HG03139 (cell line): ENCODE measurements around the gene CDK5.

Source experiments
- ATAC-seq: cut with Tn5 transposase; IDR thresholded peaks from one replicate; pipeline ENCODE4 v1.9.1; 2021; ENCODE audit not compliant: unreplicated experiment

The CDK5 gene

DNA sequence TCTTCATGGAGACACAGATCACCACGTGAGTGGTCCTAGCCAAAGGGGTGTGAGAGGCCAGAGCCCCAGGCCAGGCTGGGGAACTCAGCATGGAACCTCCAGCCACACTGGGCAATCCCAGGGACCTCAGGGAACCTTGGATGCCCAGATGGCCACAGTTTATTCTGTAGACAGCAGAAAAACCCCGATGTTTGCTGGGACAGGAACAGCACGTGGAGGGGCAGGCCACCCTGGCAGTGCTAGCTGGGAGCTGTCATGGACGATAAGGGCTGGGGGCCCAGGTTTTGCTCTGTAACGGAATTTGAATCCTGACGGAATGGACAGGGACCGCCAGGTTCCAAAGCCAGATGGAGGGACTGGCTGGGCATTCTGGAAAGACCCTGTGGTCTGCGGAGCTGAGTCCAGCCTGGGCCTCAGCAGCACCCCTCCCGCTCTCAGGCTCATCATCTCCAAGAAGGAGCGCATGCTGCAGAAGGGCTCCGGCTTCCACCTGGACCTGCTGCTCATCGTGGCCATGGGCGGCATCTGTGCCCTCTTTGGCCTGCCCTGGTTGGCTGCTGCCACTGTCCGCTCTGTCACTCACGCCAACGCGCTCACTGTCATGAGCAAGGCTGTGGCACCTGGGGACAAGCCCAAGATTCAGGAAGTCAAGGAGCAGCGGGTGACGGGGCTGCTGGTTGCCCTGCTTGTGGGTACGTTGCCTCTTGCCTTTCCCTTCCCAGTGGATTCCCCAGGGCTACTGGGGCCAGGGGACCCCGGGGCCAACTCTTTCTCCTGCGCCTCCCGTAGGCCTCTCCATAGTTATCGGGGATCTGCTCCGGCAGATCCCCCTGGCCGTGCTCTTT is 17.3 kb upstream of the CDK5 start:
- ATAC-seq: no peak

- ATAC-seq: no peak
Measured at GRCh38 chr7:151073990-151074389, 16.3 kb upstream of the CDK5 start.

GRCh38 chr7:151071032-151071866 is 13.6 kb upstream of the CDK5 start:
- ATAC-seq: no peak

- ATAC-seq: no peak
Measured at GRCh38 chr7:151070574-151070960, 12.9 kb upstream of the CDK5 start.

GRCh38 chr7:151069841-151070573 is 12.3 kb upstream of the CDK5 start:
- ATAC-seq: no peak

- ATAC-seq: no peak
Measured at GRCh38 chr7:151068069-151068773, 10.5 kb upstream of the CDK5 start.

DNA sequence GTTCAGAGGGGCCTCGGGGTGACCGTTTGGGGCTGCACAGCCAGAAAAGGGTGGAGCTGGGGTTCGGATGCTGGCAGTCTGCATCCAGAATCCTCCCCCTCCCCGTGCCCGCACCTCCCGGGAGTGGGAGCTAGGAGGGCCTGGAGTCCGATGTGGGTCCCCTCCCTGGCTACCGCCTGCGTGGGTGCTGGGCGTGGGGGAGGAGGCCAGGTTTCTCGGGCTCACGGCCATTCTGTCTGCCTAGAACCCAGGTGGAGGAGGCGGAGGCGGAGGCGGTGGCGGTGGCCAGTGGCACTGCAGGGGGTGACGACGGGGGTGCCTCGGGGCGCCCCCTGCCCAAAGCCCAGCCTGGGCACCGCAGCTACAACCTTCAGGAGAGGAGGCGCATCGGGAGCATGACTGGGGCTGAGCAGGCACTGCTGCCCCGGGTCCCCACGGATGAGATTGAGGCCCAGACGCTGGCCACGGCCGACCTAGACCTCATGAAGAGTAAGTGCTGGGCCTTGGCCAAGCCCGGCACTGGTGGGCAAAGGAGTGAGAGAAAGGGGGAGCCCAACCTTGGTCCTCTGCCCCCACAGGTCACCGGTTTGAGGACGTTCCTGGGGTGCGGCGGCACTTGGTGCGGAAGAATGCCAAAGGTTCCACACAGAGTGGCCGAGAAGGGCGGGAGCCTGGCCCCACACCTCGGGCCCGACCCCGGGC is 8.7 kb upstream of the CDK5 start:
- no peak for ATAC-seq

DNA sequence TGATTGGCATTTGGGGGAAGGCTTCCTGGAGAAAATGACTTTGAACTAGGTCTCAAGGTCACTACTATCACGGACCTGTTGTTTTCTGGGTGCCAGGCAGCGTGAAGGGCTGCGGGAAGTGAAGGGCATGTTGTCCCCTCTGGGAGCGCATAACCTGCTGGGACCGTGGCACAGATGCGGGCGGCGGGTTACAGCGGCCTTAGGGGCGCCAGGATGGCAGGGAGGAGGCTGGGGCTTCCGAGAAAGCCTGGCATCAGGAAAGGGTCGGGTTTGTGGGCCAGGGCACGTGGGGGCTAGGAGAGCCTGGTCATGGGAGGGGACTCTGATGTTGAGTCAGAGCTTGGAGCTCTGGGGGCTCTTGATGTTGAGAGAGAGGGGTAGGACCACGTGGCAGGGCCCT is 7.8 kb upstream of the CDK5 start:
- ATAC-seq: no peak

GRCh38 chr7:151064993-151065392 is 7.3 kb upstream of the CDK5 start:
- ATAC-seq: no peak

- no peak for ATAC-seq
Measured at GRCh38 chr7:151064454-151064853, 6.8 kb upstream of the CDK5 start.

DNA sequence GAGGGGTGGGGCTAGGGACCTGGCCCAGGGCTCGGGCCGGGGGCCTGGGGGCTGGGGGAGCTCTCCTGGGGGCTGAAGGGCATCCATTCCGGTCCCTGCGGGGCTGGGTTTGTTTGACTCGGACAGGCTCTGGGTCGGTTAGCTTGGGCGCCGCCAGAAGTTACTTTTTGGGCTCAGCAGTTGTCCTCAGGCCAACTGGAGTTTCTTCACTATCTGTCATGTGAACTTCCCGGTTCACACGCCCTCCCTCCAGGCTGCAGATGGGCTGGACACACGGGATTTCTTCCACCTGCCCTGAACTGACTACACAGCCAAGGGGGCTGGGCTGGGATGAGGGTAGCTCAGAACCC is 5.5 kb upstream of the CDK5 start:
- ATAC-seq: no peak

- no peak for ATAC-seq
Measured at GRCh38 chr7:151062399-151063211, 4.9 kb upstream of the CDK5 start.

DNA sequence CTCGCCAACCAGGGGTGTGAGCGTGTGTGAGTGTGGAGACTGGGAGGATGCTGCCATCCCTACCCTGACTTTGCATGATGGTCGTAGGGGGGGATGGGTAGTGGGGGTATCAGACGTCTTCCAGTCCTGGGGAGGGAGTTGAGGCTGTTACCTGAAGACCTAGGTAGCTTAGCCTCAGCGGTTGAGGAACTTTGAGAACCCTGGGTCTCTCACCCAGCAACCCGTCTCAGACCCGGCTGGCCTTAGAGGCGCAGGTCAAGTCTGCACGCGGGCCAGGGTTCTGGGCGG is 4.4 kb upstream of the CDK5 start:
- no peak for ATAC-seq

DNA sequence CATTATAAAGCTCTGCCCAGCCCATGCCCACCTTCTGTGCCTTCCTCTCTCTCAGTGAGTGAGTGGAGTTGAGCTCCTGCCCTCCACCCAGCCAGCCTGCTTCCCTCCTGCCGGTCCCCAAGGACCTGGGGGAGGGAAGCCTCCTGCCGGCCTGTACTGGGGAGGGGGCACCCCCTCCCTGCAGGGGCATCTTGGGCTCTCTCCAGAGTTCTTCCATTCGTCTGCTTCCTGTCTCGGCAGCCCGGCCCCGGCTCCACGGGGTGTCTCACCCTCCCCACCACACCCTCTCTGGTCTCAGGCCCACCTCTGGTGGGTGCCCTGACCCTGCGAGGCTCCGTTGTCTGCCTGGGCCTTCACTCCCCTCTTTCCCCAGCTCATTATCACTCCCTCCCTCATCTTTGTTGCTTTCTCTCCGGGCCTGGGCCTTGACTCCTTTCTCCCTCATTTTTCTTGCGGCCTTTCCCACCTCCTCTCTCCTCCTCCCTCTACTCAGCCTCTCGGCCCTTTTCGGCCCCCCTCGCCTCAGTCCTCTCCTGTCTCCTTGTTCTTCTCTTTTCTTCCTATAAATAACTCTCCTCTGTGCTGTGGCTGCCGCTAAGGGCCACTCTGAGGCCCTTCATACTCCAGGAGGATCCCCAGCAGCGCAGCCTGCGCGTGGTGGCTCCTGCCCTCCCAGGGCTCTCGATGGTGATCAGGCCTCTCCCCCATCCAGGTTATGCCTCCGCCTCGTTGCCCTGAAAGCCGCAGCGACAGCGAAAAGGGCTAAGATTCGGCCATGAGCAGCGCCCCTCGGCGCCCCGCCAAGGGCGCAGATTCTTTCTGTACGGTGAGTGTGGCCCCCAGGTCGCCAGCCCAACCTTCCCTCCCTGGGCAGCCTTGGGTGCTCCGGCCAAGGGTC is 3.8 kb upstream of the CDK5 start:
- ATAC-seq: no peak

DNA sequence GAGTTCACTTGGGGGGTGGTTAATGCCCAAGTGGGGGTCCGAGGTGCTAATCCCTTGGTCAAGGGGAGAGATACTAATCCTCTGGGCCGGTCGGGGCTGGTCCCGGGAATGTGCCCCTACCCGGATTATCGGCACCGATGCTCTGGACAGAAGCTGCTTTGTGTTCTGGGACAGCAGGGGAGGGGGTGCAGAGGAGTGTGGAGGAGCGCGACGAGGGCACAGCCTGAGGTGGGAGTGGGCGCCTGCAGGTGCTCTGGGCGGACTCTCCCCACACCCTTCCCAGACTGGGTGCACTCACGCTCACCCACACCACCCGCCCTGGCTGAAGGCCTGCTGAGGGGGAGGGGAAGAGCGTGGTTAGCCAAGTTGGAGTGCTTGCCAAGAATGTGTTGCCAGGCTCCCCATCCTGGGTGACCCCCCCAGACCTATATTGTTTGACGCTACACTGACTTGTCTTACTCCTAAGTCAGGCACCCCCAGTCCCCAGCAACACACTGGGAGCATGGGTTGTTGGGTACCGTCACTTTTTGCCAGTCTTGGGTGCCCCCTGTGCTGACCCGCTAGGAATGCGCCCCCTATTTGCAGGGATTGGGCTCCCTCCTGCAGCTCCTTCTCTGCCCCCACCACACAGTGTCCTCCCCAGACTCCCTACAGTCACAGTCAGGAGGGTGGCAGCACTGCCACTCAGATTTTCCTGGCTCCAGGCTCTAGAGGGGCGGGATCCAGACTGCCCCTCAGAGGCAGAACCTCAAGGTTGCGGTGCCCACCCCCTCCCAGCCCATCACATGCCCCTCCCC is 2.9 kb upstream of the CDK5 start:
- ATAC-seq: no peak

DNA sequence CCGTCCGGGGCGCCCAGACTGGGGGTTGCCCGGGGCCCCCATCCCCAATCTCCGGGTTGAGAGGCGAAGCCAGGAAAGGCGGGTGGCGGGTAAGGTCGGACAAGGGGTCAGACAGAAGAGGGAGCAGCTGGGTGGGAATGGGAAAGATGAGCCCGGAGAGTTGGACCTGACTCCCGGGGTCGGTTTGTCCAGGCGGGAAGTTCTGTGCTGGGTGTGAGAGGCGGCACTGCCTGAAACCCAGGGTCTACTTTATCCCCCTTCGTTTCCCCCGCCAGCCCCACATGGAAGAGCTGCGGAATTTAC is 2.4 kb upstream of the CDK5 start:
- no peak for ATAC-seq

GRCh38 chr7:151059367-151060112 is 1.8 kb upstream of the CDK5 start, which contains the start of gene SLC4A2:
SLC4A2 (plus strand) TSS chr7:151059589; CDS start chr7:151061988, 2,399 bp downstream.
- ATAC-seq: no peak
